Uterus (tissue), 2 donors: ENCODE results near the gene ATR.

Source experiments
- CTCF ChIP-seq, 4 experiments: fragments of 200-600 bp in 2 of 4; fragments of 450-650 bp in 2 of 4; sonication (generic) in 2 of 4; IDR thresholded peaks; one replicate each; pipeline ENCODE4 v1.5.1; 2016 to 2019; ENCODE audit warnings: antibody characterized with exemption in 4 of 4, mild to moderate bottlenecking in 2 of 4, moderate library complexity in 1 of 4
- POLR2A ChIP-seq, 2 donors: fragments of 450-650 bp; IDR thresholded peaks; one replicate each; pipeline ENCODE4 v1.6.1; 2016; ENCODE audit warnings: antibody characterized with exemption in 2 of 2, mild to moderate bottlenecking in 1 of 2, moderate library complexity in 1 of 2

- TF ChIP-seq POLR2A (IDR thresholded peaks at IDR 0.05): no peak
- no peak for TF ChIP-seq CTCF (IDR thresholded peaks at IDR 0.05)
Observed at GRCh38 chr3:142434503-142434902, 144.0 kb downstream of the ATR start.
